ENCODE results near the gene TMEM59L.

DNA sequence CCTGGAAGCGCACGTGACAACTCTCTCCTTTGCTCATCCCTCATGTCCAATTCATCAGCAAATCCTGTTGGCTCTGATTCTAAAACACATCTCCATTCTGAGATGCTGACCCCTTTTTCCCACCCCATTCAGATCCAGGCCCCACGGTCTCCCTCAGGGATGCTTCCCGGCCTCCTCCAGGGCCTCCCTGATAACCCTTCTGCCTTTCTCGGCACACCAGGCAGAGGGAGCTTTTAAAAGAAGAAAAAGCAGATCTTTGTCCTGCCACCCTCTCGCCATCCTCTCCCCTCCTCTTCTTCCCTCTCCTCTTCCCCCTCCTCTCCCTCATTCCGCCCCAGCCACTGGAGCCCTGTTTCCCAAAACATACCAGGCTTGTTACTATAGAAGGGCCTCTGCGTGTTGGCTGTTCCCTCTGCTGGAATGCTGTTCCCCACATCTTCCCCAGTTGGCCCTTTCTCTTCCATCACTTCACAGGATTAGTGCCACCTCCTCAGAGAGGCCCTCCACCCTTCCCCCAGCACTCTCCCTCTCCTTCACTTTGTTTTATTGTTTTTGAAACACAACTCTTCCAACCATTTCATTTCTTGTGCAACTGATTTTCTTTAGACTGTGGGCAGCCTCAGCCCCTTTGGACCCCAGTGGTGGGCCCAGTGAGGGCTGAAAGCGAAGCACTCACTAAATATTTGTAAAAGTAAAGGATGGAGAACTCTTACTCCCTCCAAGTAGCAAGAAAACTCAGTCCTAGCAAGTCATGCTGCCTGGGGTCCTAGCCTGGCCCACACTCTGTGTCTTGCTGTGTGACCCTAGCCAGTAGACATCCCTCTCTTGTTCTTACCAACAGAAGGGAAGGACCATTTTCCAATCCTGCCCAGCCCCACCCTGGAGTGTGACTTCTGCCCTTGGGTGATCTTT lies 3.6 kb upstream of the TMEM59L start:
- TF ChIP-seq CTCF (IDR thresholded peaks at IDR 0.05) (no peak), POLR2AphosphoS5 (IDR thresholded peaks at IDR 0.05) (no peak), POLR2A (IDR thresholded peaks at IDR 0.05) (no peak), EP300 (IDR thresholded peaks at IDR 0.05) (no peak)
